Measurements from ENCODE around the gene MED9. TPM values are rescaled to one million over a fixed set of nuclear protein-coding genes. Genes with fewer than 3 reads are reported as not detected.

Gene MED9
- polyA plus RNA-seq, 1 experiment, result 11.7 TPM

GRCh38 chr17:17440010-17440843 lies 36.6 kb upstream of the MED9 start:
- Histone ChIP-seq H3K4me3 (ENCODE audit: low read depth, low read length) (no peak overlapping the region), H3K36me3 (ENCODE audit: control insufficient read depth, insufficient read depth, low read length) (no peaks in the 10 kb centered on the region), H3K27me3 (ENCODE audit: control insufficient read depth, insufficient read depth, low read length) (no peaks in the 10 kb centered on the region)
- DNase-seq (ENCODE audit: low read depth), result no peak
- ChIA-PET POLR2A (no interaction called here), CTCF (interaction anchor here (1.1 kb wide), 1 partner anchor 57 kb away, joined by 3 read pairs; the partner anchor contains the start of gene RASD1)
- TF ChIP-seq CTCF (IDR thresholded peaks at IDR 0.05; ENCODE audit: insufficient read depth, low read depth, low read length), result peak; percentile 48

- no peak for DNase-seq (ENCODE audit: low read depth)
- Histone ChIP-seq H3K27me3 (ENCODE audit: control insufficient read depth, insufficient read depth, low read length) (no peaks in the 10 kb centered on the region), H3K4me3 (ENCODE audit: low read depth, low read length) (no peak overlapping the region), H3K36me3 (ENCODE audit: control insufficient read depth, insufficient read depth, low read length) (no peaks in the 10 kb centered on the region)
- CTCF ChIA-PET, result interaction anchor here (1.1 kb wide), 1 partner anchor 56 kb away, joined by 3 read pairs; the partner anchor contains the start of gene RASD1
- TF ChIP-seq CTCF (IDR thresholded peaks at IDR 0.05; ENCODE audit: insufficient read depth, low read depth, low read length), result no peak
- POLR2A ChIA-PET, result no interaction called here
Observed at GRCh38 chr17:17440938-17441675, 35.7 kb upstream of the MED9 start.

GRCh38 chr17:17443173-17443572 lies 33.6 kb upstream of the MED9 start:
- TF ChIP-seq CTCF (IDR thresholded peaks at IDR 0.05; ENCODE audit: insufficient read depth, low read depth, low read length), result no peak
- ChIA-PET POLR2A (no interaction called here), CTCF (no interaction called here)
- no peak overlapping the region for H3K4me3 ChIP-seq (ENCODE audit: low read depth, low read length)
- no peak for DNase-seq (ENCODE audit: low read depth)
- H3K36me3 ChIP-seq (ENCODE audit: control insufficient read depth, insufficient read depth, low read length), result no peaks in the 10 kb centered on the region
- no peaks in the 10 kb centered on the region for H3K27me3 ChIP-seq (ENCODE audit: control insufficient read depth, insufficient read depth, low read length)

GRCh38 chr17:17445296-17445924 lies 31.4 kb upstream of the MED9 start:
- POLR2A ChIA-PET, result no interaction called here
- Histone ChIP-seq H3K4me3 (ENCODE audit: low read depth, low read length) (no peak overlapping the region), H3K27me3 (ENCODE audit: control insufficient read depth, insufficient read depth, low read length) (no peaks in the 10 kb centered on the region), H3K36me3 (ENCODE audit: control insufficient read depth, insufficient read depth, low read length) (no peaks in the 10 kb centered on the region)
- DNase-seq (ENCODE audit: low read depth), result no peak
- CTCF ChIA-PET, result interaction anchor here (1.2 to 1.6 kb wide), 2 partner anchors 51 to 191 kb away, joined by 3 to 6 read pairs; partner anchors contain the start of gene RASD1
- no peak for TF ChIP-seq CTCF (IDR thresholded peaks at IDR 0.05; ENCODE audit: insufficient read depth, low read depth, low read length)

All from BJ (cell line).